ENCODE results near the gene SOHLH2.
A peak's percentile ranks its signal among the peaks of the same experiment; 100 is the strongest.

Gene SOHLH2

GRCh38 chr13:36132376-36132775, 82.0 kb downstream of the SOHLH2 start:
- DNase-seq, result no peak

- peak in 1 of 56 donors; percentile 30 for DNase-seq
These were observed 82.4 kb downstream of the SOHLH2 start for GRCh38 chr13:36131931-36132297.

GRCh38 chr13:36131222-36131930, 83.0 kb downstream of the SOHLH2 start, which contains the start of gene DCLK1:
DCLK1 (minus strand) TSS chr13:36131382.
- DNase-seq, result peak in 33 of 56 donors; percentile 6 to 76 (median 30)

GRCh38 chr13:36130552-36131221, 83.7 kb downstream of the SOHLH2 start:
- DNase-seq, result peak in 16 of 56 donors; percentile 8 to 49 (median 30)

GRCh38 chr13:36130193-36130551, 84.2 kb downstream of the SOHLH2 start:
- DNase-seq, result peak in 4 of 56 donors; percentile 19 to 40 (median 36)

GRCh38 chr13:36129539-36129938, 84.8 kb downstream of the SOHLH2 start:
- DNase-seq, result no peak

- no peak for DNase-seq
These were observed 87.9 kb downstream of the SOHLH2 start for GRCh38 chr13:36126491-36126890.

GRCh38 chr13:36125841-36126240, 88.5 kb downstream of the SOHLH2 start:
- DNase-seq, result no peak

GRCh38 chr13:36124236-36124822, 90.0 kb downstream of the SOHLH2 start:
- DNase-seq, result peak in 3 of 56 donors; percentile 4 to 20 (median 5)

All from nucleus accumbens (tissue), 56 donors.